IMR-90 (cell line): Measurements from ENCODE around the gene GPR75. TPM values are rescaled to one million over a fixed set of nuclear protein-coding genes. Genes with fewer than 3 reads are reported as not detected.

ENCODE experiments used
- ATAC-seq: fragments of 200-7000 bp; cut with Tn5 transposase; 2 replicates; pipeline ENCODE4 v1.9.1; 2020; ENCODE audit warnings: low read depth, mild to moderate bottlenecking, moderate library complexity
- BruUV-seq: library from RNA; stranded (reverse); fragments of 400-500 nt; replicated peaks from 2 replicates; lab custom pipeline; 2021; lab: Mats Ljungman, UMichigan
- CTCF ChIA-PET: fragments of 300-600 bp; formaldehyde crosslinking; extraction: SDS; loops from one replicate; lab custom pipeline; 2021; ENCODE audit warnings: antibody characterized with exemption; lab: Yijun Ruan, JAX
- POLR2A ChIA-PET: fragments of 300-600 bp; sonication (Branson Sonifier 250); formaldehyde crosslinking; loops from one replicate; lab custom pipeline; 2022; ENCODE audit warnings: antibody characterized with exemption; ENCODE audit not compliant: unreplicated experiment; lab: Charles Lee
- DNase-seq: peaks from one replicate; pipeline ENCODE4 v3.0.0; 2013
- H2AFZ ChIP-seq: replicated peaks from 2 replicates; pipeline ENCODE3; 2013; ENCODE audit warnings: low read length, mild to moderate bottlenecking; ENCODE audit not compliant: poor library complexity
- H2AK5ac ChIP-seq: 2 replicates; pipeline ENCODE4 v1.6.1; 2013; ENCODE audit warnings: low read depth, low read length, inconsistent platforms
- H2AK9ac ChIP-seq: replicated peaks from 2 replicates; pipeline ENCODE3; 2013; ENCODE audit warnings: mild to moderate bottlenecking, low read depth, low read length, moderate library complexity; ENCODE audit not compliant: poor library complexity
- H2BK120ac ChIP-seq: 2 replicates; pipeline ENCODE4 v1.6.1; 2013; ENCODE audit warnings: low read depth, low read length, inconsistent platforms
- H2BK15ac ChIP-seq: 3 replicates; pipeline ENCODE4 v1.6.1; 2013; ENCODE audit warnings: low read depth, low read length, inconsistent platforms
- H2BK20ac ChIP-seq: 2 replicates; pipeline ENCODE4 v1.6.1; 2013; ENCODE audit warnings: low read depth, mild to moderate bottlenecking, inconsistent platforms, low read length, moderate library complexity
- H2BK5ac ChIP-seq: 2 replicates; pipeline ENCODE4 v1.6.1; 2013; ENCODE audit warnings: mild to moderate bottlenecking, low read depth, low read length, inconsistent platforms; ENCODE audit not compliant: poor library complexity, severe bottlenecking
- H3K14ac ChIP-seq: replicated peaks from 2 replicates; pipeline ENCODE4 v1.6.1; 2013; ENCODE audit warnings: low read depth, low read length, inconsistent platforms
- H3K18ac ChIP-seq: 2 replicates; pipeline ENCODE4 v1.6.1; 2013; ENCODE audit warnings: low read depth, low read length, control low read depth
- H3K23ac ChIP-seq: 2 replicates; pipeline ENCODE4 v1.6.1; 2013; ENCODE audit warnings: low read depth, low read length, inconsistent platforms
- H3K27ac ChIP-seq: 2 replicates; pipeline ENCODE4 v1.5.1; 2013; ENCODE audit warnings: mild to moderate bottlenecking, control low read depth, low read length; ENCODE audit not compliant: insufficient read depth
- H3K27me3 ChIP-seq: 2 replicates; pipeline ENCODE4 v1.6.1; 2013; ENCODE audit warnings: low read length; ENCODE audit not compliant: control insufficient read depth, insufficient read depth
- H3K36me3 ChIP-seq: 2 replicates; pipeline ENCODE4 v1.6.1; 2013; ENCODE audit warnings: low read length, mixed read lengths; ENCODE audit not compliant: control insufficient read depth, insufficient read depth
- H3K4ac ChIP-seq: 2 replicates; pipeline ENCODE4 v1.6.1; 2013; ENCODE audit warnings: low read depth, low read length, inconsistent platforms
- H3K4me1 ChIP-seq: 2 replicates; pipeline ENCODE4 v1.6.1; 2013; ENCODE audit warnings: low read length, mixed read lengths; ENCODE audit not compliant: control insufficient read depth, insufficient read depth
- H3K4me2 ChIP-seq: 2 replicates; pipeline ENCODE4 v1.6.1; 2013; ENCODE audit warnings: low read depth, mild to moderate bottlenecking, control low read depth, low read length, moderate library complexity
- H3K4me3 ChIP-seq: 2 replicates; pipeline ENCODE4 v1.5.1; 2013; ENCODE audit warnings: low read depth, mild to moderate bottlenecking, control low read depth, low read length, moderate library complexity; ENCODE audit not compliant: insufficient read depth
- H3K56ac ChIP-seq: 2 replicates; pipeline ENCODE4 v1.6.1; 2013; ENCODE audit warnings: low read length, inconsistent platforms; ENCODE audit not compliant: insufficient read depth; ENCODE audit errors: extremely low read depth
- H3K79me1 ChIP-seq, 2 experiments: 2 replicates each; pipeline ENCODE4 v1.6.1; 2013; ENCODE audit warnings: low read length in 2 of 2, inconsistent platforms in 1 of 2, low read depth in 1 of 2
- H3K9ac ChIP-seq: 2 replicates; pipeline ENCODE4 v1.6.1; 2013; ENCODE audit warnings: low read depth, low read length, control low read depth
- H3K9me1 ChIP-seq: 2 replicates; pipeline ENCODE4 v1.6.1; 2013; ENCODE audit warnings: low read length, inconsistent platforms; ENCODE audit not compliant: insufficient read depth
- H3K9me3 ChIP-seq: 2 replicates; pipeline ENCODE4 v1.6.1; 2013; ENCODE audit warnings: low read length; ENCODE audit not compliant: control insufficient read depth, insufficient read depth
- H4K20me1 ChIP-seq: 2 replicates; pipeline ENCODE4 v1.6.1; 2013; ENCODE audit warnings: low read length, inconsistent platforms; ENCODE audit not compliant: insufficient read depth
- H4K5ac ChIP-seq: 2 replicates; pipeline ENCODE4 v1.6.1; 2013; ENCODE audit warnings: mild to moderate bottlenecking, low read depth, low read length, control low read depth
- H4K8ac ChIP-seq, 2 experiments: 2 replicates each; pipeline ENCODE4 v1.6.1; 2013; ENCODE audit warnings: low read depth in 2 of 2, low read length in 2 of 2, control low read depth in 1 of 2, inconsistent platforms in 1 of 2
- H4K91ac ChIP-seq: 2 replicates; pipeline ENCODE4 v1.6.1; 2013; ENCODE audit warnings: low read depth, low read length, inconsistent platforms; ENCODE audit not compliant: insufficient read depth
- BHLHE40 ChIP-seq: fragments of 150-350 bp; IDR thresholded peaks from 2 replicates; pipeline ENCODE4 v1.6.1; 2016; ENCODE audit warnings: mild to moderate bottlenecking, low read depth, low read length
- CEBPB ChIP-seq: IDR thresholded peaks from 2 replicates; pipeline ENCODE4 v1.6.1; 2012; ENCODE audit warnings: low read depth, low read length, improper control_type of control experiment
- CHD1 ChIP-seq: IDR thresholded peaks from 2 replicates; pipeline ENCODE4 v1.6.1; 2012; ENCODE audit warnings: low read depth, low read length, improper control_type of control experiment
- FOS ChIP-seq: fragments of 150-350 bp; IDR thresholded peaks from 2 replicates; pipeline ENCODE4 v1.6.1; 2016; ENCODE audit warnings: low read depth, low read length
- MAZ ChIP-seq: IDR thresholded peaks from 2 replicates; pipeline ENCODE4 v1.6.1; 2012; ENCODE audit warnings: low read depth, mild to moderate bottlenecking, low read length, improper control_type of control experiment, moderate library complexity, borderline replicate concordance
- MXI1 ChIP-seq: IDR thresholded peaks from 2 replicates; pipeline ENCODE4 v1.6.1; 2012; ENCODE audit warnings: low read depth, mild to moderate bottlenecking, low read length, moderate library complexity, borderline replicate concordance
- POLR2A ChIP-seq: IDR thresholded peaks from 2 replicates; pipeline ENCODE4 v1.6.1; 2012; ENCODE audit warnings: mild to moderate bottlenecking, low read depth, low read length
- RAD21 ChIP-seq: IDR thresholded peaks from 2 replicates; pipeline ENCODE4 v1.6.1; 2012; ENCODE audit warnings: low read length, improper control_type of control experiment
- RCOR1 ChIP-seq: IDR thresholded peaks from 2 replicates; pipeline ENCODE4 v1.6.1; 2012; ENCODE audit warnings: mild to moderate bottlenecking, low read length, improper control_type of control experiment; ENCODE audit not compliant: insufficient replicate concordance
- RFX5 ChIP-seq: IDR thresholded peaks from 2 replicates; pipeline ENCODE4 v1.8.0; 2012; ENCODE audit warnings: low read depth, mild to moderate bottlenecking, low read length, moderate library complexity
- WGBS, 2 experiments: methylation state at CpG; one replicate each; pipeline versions ENCODE4 v1.1.5 to v1.1.7; 2013; ENCODE audit warnings: missing lambda C conversion rate in 2 of 2; ENCODE audit not compliant: insufficient read length in 1 of 2; ENCODE audit errors: extremely low coverage in 2 of 2; 5-methylcytosine and 5-hydroxymethylcytosine counted together
- dilution Hi-C: fragments of 300-500 bp; cut with HindIII; formaldehyde crosslinking; loops from one replicate; pipeline ENCODE4 v1.14.3; 2018; ENCODE audit warnings: low sequenced_read_pairs; ENCODE audit not compliant: unreplicated experiment
- in situ Hi-C: fragments of 300-500 bp; cut with MboI; formaldehyde crosslinking; loops from 3 replicates; pipeline ENCODE4 v1.14.3; 2019; ENCODE audit warnings: low sequenced_read_pairs, inconsistent platforms, mixed read lengths
- intact Hi-C: fragments of 100-400 bp; cut with micrococcal nuclease; formaldehyde crosslinking; loops from 2 replicates; pipeline ENCODE4 v1.10.0; 2022
- polyA plus RNA-seq, 3 experiments: library from polyadenylated mRNA; depleted of rRNA; stranded (reverse); fragments of >200 nt; gene quantifications; 2 replicates each; pipeline ENCODE4 v1.2.3, GENCODE V29; 2012; ENCODE audit warnings: low replicate concordance in 1 of 3
- total RNA-seq: library from RNA; depleted of rRNA; stranded (reverse); fragments of >200 nt; gene quantifications from 2 replicates; pipeline ENCODE4 v1.2.3, GENCODE V29; 2012
- TF ChIP-seq, protein P1 (sequence below): conservative IDR thresholded peaks from 2 replicates; pipeline ENCODE4 v1.5.1; 2012; ENCODE audit warnings: mild to moderate bottlenecking, low read depth, low read length, improper control_type of control experiment

GPR75 gene
- total and polyA plus RNA-seq, 2 of the 4 experiments (the other 2 are of a cell fraction) = 1.4 to 2.1 TPM

- H2BK120ac ChIP-seq = no peak overlapping the region
- H3K4me3 ChIP-seq = no peak overlapping the region
- no peaks in the 10 kb centered on the region for H3K27me3 ChIP-seq
- no peaks in the 10 kb centered on the region; the same call in 1 of the 2 replicates for H3K36me3 ChIP-seq
- H2BK20ac ChIP-seq = no peak overlapping the region
- ATAC-seq (no peak), DNase-seq (no peak)
- in situ Hi-C loops = no loop called here
- no peak overlapping the region for H2BK15ac ChIP-seq
- H3K9ac ChIP-seq = no peak overlapping the region
- H4K8ac ChIP-seq = no peak overlapping the region
- no peak overlapping the region for H2BK5ac ChIP-seq
- H2AK9ac ChIP-seq = no peak overlapping the region
- WGBS, 2 experiments = no CpG with 5 or more reads among the region's 2 CpGs
- intact Hi-C loops = no loop called here
- peaks cover 3% of the 10 kb centered on the region; the same call in 1 of the 2 replicates for H3K9me1 ChIP-seq
- no peaks in the 10 kb centered on the region for H3K4me1 ChIP-seq
- H3K14ac ChIP-seq = no peak overlapping the region
- no peak overlapping the region for H3K23ac ChIP-seq
- ChIA-PET CTCF (no interaction called here), POLR2A (no interaction called here)
- no peak overlapping the region for H2AK5ac ChIP-seq
- H3K79me1 ChIP-seq = peaks cover 2 to 7% of the 10 kb centered on the region in 2 experiments
- H2AFZ ChIP-seq = no peak overlapping the region
- no peak overlapping the region for H3K4me2 ChIP-seq
- no peak overlapping the region for H3K27ac ChIP-seq
- no TSS peak for BruUV-seq
- H3K4ac ChIP-seq = no peak overlapping the region
- H4K20me1 ChIP-seq = no peaks in the 10 kb centered on the region
- no peak overlapping the region for H3K56ac ChIP-seq
- dilution Hi-C loops = no loop called here
- no peak overlapping the region for H4K5ac ChIP-seq
- H3K18ac ChIP-seq = no peak overlapping the region
- H3K9me3 ChIP-seq = no peaks in the 10 kb centered on the region
- no peak overlapping the region for H4K91ac ChIP-seq
- TF ChIP-seq MAZ (no peak), FOS (no peak), RFX5 (no peak), POLR2A (no peak), RAD21 (no peak), RCOR1 (no peak), BHLHE40 (no peak), MXI1 (no peak), CHD1 (no peak), CEBPB (no peak)
- TF ChIP-seq, protein P1, sequence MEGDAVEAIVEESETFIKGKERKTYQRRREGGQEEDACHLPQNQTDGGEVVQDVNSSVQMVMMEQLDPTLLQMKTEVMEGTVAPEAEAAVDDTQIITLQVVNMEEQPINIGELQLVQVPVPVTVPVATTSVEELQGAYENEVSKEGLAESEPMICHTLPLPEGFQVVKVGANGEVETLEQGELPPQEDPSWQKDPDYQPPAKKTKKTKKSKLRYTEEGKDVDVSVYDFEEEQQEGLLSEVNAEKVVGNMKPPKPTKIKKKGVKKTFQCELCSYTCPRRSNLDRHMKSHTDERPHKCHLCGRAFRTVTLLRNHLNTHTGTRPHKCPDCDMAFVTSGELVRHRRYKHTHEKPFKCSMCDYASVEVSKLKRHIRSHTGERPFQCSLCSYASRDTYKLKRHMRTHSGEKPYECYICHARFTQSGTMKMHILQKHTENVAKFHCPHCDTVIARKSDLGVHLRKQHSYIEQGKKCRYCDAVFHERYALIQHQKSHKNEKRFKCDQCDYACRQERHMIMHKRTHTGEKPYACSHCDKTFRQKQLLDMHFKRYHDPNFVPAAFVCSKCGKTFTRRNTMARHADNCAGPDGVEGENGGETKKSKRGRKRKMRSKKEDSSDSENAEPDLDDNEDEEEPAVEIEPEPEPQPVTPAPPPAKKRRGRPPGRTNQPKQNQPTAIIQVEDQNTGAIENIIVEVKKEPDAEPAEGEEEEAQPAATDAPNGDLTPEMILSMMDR = no peak
These were observed 11.7 kb downstream of the GPR75 start for GRCh38 chr2:53848062-53848461.
